ENCODE measurements around the gene DNAH14.
"Not testable (repeated sequence)": the region's sequence is repeated elsewhere in the genome, so short reads cannot be mapped to it uniquely, and the experiment has no call there.

Gene DNAH14

DNA sequence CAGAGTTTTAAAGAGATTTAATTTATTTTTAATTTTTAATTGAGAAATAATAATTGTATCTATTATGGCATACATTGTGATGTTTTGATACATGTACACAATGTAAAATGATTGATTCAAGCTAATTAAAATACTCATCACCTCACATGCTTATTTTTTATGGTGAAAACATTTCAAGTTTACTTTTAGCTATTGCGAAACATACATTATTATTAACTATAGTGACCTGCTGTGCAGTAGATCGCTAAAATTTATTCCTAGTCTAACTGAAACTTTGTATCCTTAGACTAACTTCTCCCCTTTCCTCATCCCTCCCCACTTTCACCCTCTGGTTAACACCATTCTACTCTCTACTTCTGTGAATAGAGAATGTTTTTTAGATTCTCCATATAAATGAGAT is 191.6 kb downstream of the DNAH14 start:
- Histone ChIP-seq H3K4me3 (no peak overlapping the region), H3K27ac (no peak overlapping the region)
- no peak for DNase-seq (ENCODE audit: low spot score)
- TF ChIP-seq CTCF (IDR thresholded peaks at IDR 0.05), result no peak

DNA sequence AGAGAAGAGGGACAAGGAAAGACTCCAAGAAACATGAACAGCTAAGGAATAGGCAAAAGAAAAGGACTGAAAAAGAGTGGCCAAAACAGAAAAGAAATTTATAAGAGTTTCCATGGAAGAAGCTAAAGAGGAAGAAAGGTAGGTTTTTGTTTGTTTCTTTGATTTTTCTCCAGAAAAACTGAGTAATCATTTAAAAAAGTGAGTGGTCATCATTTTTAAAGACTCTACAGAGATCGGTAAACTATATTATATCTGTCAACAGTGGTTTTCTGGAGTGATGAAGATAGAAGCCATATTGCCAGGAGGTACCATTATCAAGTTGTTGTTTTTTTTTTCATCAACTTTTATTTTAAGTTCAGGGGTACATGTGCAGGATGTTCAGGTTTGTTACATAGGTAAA is 202.4 kb downstream of the DNAH14 start:
- no peak overlapping the region for H3K27ac ChIP-seq
- no peak overlapping the region for H3K4me3 ChIP-seq
- TF ChIP-seq CTCF (IDR thresholded peaks at IDR 0.05), result no peak
- DNase-seq (ENCODE audit: low spot score), result no peak

- H3K27ac ChIP-seq, result no peak overlapping the region
- no peak for DNase-seq (ENCODE audit: low spot score)
- TF ChIP-seq CTCF (IDR thresholded peaks at IDR 0.05), result no peak
- H3K4me3 ChIP-seq, result no peak overlapping the region
Measured at GRCh38 chr1:225137976-225138375, 208.5 kb downstream of the DNAH14 start.

DNA sequence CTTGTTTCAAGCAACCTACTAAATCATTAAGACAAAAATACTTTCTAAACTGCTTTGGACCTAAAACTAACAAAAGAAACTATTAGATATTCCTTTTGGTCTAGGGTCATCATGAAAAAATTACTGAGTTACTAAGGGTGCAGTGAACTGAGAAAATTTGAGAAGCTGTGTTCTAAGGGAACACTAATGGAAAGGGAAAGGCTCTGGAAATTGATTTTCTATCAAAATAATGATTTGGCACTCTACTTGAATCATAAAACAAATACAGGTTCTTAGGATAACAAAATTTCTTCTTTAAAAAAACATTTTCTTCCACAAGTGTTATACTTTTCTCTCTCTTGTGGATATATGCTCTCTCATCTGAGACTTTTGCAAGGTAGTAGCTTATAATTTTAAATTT is 213.5 kb downstream of the DNAH14 start:
- TF ChIP-seq CTCF (IDR thresholded peaks at IDR 0.05), result no peak
- no peak for DNase-seq (ENCODE audit: low spot score)
- no peak overlapping the region for H3K4me3 ChIP-seq
- no peak overlapping the region for H3K27ac ChIP-seq

- H3K27ac ChIP-seq, result no peak overlapping the region
- no peak overlapping the region for H3K4me3 ChIP-seq
- TF ChIP-seq CTCF (IDR thresholded peaks at IDR 0.05), result no peak
- no peak for DNase-seq (ENCODE audit: low spot score)
Measured at GRCh38 chr1:225146478-225146877, 217.0 kb downstream of the DNAH14 start.

DNA sequence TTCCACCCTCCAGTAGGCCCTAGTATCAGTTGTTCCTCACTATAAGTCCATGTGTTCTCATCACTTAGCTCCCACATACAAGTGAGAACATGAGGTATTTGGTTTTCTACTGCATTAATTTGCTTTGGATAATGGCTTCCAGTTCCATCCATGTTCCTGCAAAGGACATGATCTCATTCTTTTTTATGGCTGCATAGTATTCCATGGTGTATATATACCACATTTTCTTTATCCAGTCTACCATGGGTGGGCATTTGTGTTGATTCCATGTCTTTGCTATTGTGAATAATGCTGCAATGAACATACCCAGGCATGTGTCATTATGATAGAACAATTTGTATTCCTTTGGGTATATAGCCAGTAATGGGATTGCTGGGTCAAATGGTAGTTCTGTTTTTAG is 218.3 kb downstream of the DNAH14 start:
- H3K4me3 ChIP-seq; DNase-seq (ENCODE audit: low spot score); H3K27ac ChIP-seq: not testable (repeated sequence)

DNA sequence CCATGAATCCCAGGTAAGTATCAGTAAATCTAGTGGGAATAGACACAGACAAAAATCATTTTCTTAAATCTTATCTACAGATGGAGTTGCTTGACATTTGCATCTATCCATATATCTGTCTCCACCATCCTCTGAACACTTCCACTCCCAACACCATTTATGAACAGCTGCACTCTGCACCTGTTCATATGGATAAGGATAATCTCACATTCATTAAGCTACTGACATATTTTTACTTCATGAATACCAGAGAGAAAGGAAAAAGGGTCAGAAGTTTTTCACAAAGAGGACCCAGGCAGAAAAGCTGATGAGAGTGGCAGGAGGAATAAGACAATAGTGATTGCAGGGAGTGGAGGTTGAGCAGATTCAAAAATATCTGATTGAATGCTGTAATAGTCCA is 222.6 kb downstream of the DNAH14 start:
- DNase-seq (ENCODE audit: low spot score), result no peak
- TF ChIP-seq CTCF (IDR thresholded peaks at IDR 0.05), result no peak
- H3K27ac ChIP-seq, result no peak overlapping the region
- H3K4me3 ChIP-seq, result no peak overlapping the region

DNA sequence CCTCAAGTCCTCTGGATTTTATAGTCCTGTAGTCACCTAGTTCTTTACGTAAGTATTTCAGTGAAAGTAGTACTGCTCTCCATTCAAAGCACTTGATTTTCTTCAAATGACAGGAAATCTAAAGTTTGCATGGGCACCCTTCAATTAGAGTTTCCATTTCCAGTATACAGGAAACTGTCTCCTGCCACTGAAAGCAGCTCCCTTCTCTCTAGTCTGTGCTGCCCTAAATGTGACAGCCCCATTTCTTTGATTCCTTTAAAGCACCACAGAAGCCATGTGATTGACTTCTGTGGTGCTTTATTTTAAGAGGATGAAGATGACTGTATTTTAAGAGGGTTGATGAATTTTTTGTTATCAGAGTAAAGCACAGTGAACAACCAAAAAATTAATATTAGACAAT is 226.1 kb downstream of the DNAH14 start:
- DNase-seq (ENCODE audit: low spot score), result no peak
- Histone ChIP-seq H3K27ac (no peak overlapping the region), H3K4me3 (no peak overlapping the region)
- TF ChIP-seq CTCF (IDR thresholded peaks at IDR 0.05), result no peak
